ENCODE data around the gene KIAA2012. TPM values are rescaled to one million over a fixed set of nuclear protein-coding genes. Genes with fewer than 3 reads are reported as not detected.

Gene KIAA2012
- not detected in 5 replicates for total RNA-seq (2022; extraction: Qiagen RNA extraction)

GRCh38 chr2:202072737-202073401, at the start of gene KIAA2012:
TSS of gene KIAA2012 (plus strand) at chr2:202073255. CDS start at chr2:202073628, 373 bp downstream.

GRCh38 chr2:202033317-202034248, 39.5 kb upstream of the KIAA2012 start, which contains the start of gene FZD7:
TSS of gene FZD7 (plus strand) at chr2:202033855. CDS start at chr2:202034648, 793 bp downstream.

GRCh38 chr2:202238234-202239197, 165.5 kb downstream of the KIAA2012 start, which contains the start of gene SUMO1:
TSS of gene SUMO1 (minus strand) at chr2:202238597. CDS start at chr2:202238451, 146 bp downstream.

Other genes starting within 250 kb of the KIAA2012 start
- gene FZD7, start 39.4 kb upstream of the KIAA2012 start, total RNA-seq (2022; extraction: Qiagen RNA extraction): 5.2 to 7.5 TPM (median 7.0 TPM) in 5 replicates
- 139 to 194 TPM (median 141 TPM) in 5 replicates for gene SUMO1, start 165.3 kb downstream of the KIAA2012 start, total RNA-seq (2022; extraction: Qiagen RNA extraction)
- 112 to 158 TPM (median 120 TPM) in 5 replicates for gene NOP58, start 192.5 kb downstream of the KIAA2012 start, total RNA-seq (2022; extraction: Qiagen RNA extraction)

Measured in A549 treated with CORT108297 at 1 μM for 4 hours (cell line).